ENCODE measurements around the gene GNL3L.

DNA sequence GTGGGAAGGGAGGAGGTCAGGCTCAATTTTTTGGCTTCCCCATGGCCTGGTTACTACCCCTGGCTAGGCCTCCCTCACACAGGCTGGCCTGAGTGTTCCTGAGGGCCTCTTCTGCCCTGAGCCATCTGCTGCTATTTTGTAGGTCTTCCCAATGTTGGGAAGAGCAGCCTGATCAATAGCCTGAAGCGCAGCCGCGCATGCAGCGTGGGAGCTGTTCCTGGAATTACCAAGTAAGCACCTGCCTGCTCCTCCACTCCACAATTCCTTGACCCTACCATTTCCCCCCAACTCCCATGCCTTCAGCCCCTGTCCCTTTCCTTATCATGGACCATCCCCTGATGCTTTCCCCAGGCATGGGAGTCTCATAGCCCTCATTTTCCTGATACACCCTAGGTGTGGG, 20.8 kb downstream of the GNL3L start:
- TF ChIP-seq, protein P1, sequence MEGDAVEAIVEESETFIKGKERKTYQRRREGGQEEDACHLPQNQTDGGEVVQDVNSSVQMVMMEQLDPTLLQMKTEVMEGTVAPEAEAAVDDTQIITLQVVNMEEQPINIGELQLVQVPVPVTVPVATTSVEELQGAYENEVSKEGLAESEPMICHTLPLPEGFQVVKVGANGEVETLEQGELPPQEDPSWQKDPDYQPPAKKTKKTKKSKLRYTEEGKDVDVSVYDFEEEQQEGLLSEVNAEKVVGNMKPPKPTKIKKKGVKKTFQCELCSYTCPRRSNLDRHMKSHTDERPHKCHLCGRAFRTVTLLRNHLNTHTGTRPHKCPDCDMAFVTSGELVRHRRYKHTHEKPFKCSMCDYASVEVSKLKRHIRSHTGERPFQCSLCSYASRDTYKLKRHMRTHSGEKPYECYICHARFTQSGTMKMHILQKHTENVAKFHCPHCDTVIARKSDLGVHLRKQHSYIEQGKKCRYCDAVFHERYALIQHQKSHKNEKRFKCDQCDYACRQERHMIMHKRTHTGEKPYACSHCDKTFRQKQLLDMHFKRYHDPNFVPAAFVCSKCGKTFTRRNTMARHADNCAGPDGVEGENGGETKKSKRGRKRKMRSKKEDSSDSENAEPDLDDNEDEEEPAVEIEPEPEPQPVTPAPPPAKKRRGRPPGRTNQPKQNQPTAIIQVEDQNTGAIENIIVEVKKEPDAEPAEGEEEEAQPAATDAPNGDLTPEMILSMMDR (IDR thresholded peaks at IDR 0.05), result no peak
- no peak for TF ChIP-seq POLR2A (IDR thresholded peaks at IDR 0.05)

All from esophagus squamous epithelium (tissue), 4 donors.